Measurements from ENCODE around the gene SPATA21.

- TF ChIP-seq EZH2phosphoT487 (conservative IDR thresholded peaks at IDR 0.05; ENCODE audit: low read length), result no peak
- TF ChIP-seq CTCF (IDR thresholded peaks at IDR 0.05; ENCODE audit: insufficient read depth, low read length, poor library complexity, severe bottlenecking), result no peak
Observed at GRCh38 chr1:16478091-16478490, 40.9 kb upstream of the SPATA21 start.
